ENCODE results near the gene POP7. TPM values are rescaled to one million over a fixed set of nuclear protein-coding genes. Genes with fewer than 3 reads are reported as not detected.

The POP7 gene
- polyA plus RNA-seq, 1 donor from 2014 or later, result 92.1 TPM

DNA sequence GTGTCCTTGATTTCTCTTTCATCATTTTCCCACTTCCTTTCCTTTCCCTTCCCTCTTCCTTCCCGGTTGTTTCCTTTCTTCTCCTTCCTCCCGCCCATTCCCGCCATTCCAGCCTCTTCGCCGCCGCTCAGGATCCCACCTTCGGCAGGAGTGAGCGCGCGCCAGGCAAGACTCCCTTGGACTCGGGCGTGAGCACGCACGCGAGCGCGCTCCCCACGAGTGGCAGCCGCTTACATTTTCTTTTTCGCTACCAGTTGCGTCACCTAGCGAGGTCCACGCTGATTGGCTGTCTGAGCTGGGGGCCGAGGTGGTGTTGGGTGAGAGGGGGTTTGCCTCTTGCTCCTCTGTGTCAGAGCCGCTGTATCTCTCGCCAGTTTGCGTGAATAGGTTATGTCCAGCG lies 39.3 kb downstream of the POP7 start:
- no peaks in the 10 kb centered on the region for H3F3A ChIP-seq (ENCODE audit: insufficient read depth, low read length, poor library complexity, severe bottlenecking)
- no peaks in the 10 kb centered on the region for H4K20me1 ChIP-seq (ENCODE audit: insufficient read depth)
- no peak overlapping the region for H3K9ac ChIP-seq (ENCODE audit: low read length)
- H3K27me3 ChIP-seq (ENCODE audit: insufficient read depth, low read depth, low read length), result no peaks in the 10 kb centered on the region
- no peaks in the 10 kb centered on the region for H3K9me2 ChIP-seq (ENCODE audit: insufficient read depth, low read length)
- no peak overlapping the region for H3K4me2 ChIP-seq (ENCODE audit: low read length)
- H3K4me3 ChIP-seq (ENCODE audit: low read length), result no peak overlapping the region
- H3K79me2 ChIP-seq (replicated peaks; ENCODE audit: insufficient read depth, low read length), result no peaks in the 10 kb centered on the region
- no peaks in the 10 kb centered on the region for H3K36me3 ChIP-seq (ENCODE audit: insufficient read depth, low read length)
- no peaks in the 10 kb centered on the region for H3K9me3 ChIP-seq (ENCODE audit: low read length)
- no peak for TF ChIP-seq MXI1 (conservative IDR thresholded peaks at IDR 0.05; ENCODE audit: poor library complexity, severe bottlenecking)
- TF ChIP-seq, protein P1, sequence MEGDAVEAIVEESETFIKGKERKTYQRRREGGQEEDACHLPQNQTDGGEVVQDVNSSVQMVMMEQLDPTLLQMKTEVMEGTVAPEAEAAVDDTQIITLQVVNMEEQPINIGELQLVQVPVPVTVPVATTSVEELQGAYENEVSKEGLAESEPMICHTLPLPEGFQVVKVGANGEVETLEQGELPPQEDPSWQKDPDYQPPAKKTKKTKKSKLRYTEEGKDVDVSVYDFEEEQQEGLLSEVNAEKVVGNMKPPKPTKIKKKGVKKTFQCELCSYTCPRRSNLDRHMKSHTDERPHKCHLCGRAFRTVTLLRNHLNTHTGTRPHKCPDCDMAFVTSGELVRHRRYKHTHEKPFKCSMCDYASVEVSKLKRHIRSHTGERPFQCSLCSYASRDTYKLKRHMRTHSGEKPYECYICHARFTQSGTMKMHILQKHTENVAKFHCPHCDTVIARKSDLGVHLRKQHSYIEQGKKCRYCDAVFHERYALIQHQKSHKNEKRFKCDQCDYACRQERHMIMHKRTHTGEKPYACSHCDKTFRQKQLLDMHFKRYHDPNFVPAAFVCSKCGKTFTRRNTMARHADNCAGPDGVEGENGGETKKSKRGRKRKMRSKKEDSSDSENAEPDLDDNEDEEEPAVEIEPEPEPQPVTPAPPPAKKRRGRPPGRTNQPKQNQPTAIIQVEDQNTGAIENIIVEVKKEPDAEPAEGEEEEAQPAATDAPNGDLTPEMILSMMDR (IDR thresholded peaks at IDR 0.05; ENCODE audit: poor library complexity, severe bottlenecking), result no peak
- no peak for TF ChIP-seq RAD21 (conservative IDR thresholded peaks at IDR 0.05)
- no peak for TF ChIP-seq SMC3 (conservative IDR thresholded peaks at IDR 0.05; ENCODE audit: poor library complexity)
- no peak for TF ChIP-seq TAF1 (IDR thresholded peaks at IDR 0.05; ENCODE audit: low read depth)
- no peak for TF ChIP-seq EZH2 (IDR thresholded peaks at IDR 0.05; ENCODE audit: borderline replicate concordance, insufficient read depth, low read length, poor library complexity, severe bottlenecking)
- no peak for TF ChIP-seq EP300 (conservative IDR thresholded peaks at IDR 0.05; ENCODE audit: poor library complexity, severe bottlenecking)
- TF ChIP-seq, protein P2, sequence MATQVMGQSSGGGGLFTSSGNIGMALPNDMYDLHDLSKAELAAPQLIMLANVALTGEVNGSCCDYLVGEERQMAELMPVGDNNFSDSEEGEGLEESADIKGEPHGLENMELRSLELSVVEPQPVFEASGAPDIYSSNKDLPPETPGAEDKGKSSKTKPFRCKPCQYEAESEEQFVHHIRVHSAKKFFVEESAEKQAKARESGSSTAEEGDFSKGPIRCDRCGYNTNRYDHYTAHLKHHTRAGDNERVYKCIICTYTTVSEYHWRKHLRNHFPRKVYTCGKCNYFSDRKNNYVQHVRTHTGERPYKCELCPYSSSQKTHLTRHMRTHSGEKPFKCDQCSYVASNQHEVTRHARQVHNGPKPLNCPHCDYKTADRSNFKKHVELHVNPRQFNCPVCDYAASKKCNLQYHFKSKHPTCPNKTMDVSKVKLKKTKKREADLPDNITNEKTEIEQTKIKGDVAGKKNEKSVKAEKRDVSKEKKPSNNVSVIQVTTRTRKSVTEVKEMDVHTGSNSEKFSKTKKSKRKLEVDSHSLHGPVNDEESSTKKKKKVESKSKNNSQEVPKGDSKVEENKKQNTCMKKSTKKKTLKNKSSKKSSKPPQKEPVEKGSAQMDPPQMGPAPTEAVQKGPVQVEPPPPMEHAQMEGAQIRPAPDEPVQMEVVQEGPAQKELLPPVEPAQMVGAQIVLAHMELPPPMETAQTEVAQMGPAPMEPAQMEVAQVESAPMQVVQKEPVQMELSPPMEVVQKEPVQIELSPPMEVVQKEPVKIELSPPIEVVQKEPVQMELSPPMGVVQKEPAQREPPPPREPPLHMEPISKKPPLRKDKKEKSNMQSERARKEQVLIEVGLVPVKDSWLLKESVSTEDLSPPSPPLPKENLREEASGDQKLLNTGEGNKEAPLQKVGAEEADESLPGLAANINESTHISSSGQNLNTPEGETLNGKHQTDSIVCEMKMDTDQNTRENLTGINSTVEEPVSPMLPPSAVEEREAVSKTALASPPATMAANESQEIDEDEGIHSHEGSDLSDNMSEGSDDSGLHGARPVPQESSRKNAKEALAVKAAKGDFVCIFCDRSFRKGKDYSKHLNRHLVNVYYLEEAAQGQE (IDR thresholded peaks at IDR 0.05; ENCODE audit: borderline replicate concordance), result no peak
- no peak for TF ChIP-seq POLR2AphosphoS5 (IDR thresholded peaks at IDR 0.05)
- no peak overlapping the region for H2AFZ ChIP-seq (ENCODE audit: low read depth, low read length)
- H3K27ac ChIP-seq (ENCODE audit: low read length), result no peak overlapping the region

DNA sequence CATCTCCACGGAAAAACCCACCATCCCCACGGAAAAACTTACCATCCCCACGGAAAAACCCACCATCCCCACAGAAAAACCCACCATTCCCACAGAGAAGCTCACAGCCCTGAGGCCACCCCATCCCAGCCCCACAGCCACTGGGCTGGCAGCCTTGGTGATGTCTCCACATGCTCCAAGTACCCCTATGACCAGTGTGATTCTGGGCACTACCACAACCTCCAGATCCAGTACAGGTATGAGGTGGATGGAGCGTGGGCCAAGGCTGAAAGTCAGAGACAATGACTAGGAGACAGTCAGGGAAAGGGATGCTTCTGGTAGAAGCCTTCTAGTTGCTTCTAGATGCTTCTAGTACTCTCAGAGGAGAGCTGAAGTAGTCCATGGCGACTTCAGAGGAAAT lies 47.1 kb downstream of the POP7 start:
- no peak overlapping the region for H3K4me3 ChIP-seq (ENCODE audit: low read length)
- H4K20me1 ChIP-seq (ENCODE audit: insufficient read depth), result no peaks in the 10 kb centered on the region
- H3K9ac ChIP-seq (ENCODE audit: low read length), result no peak overlapping the region
- TF ChIP-seq, protein P2 (IDR thresholded peaks at IDR 0.05; ENCODE audit: borderline replicate concordance), result no peak
- TF ChIP-seq EP300 (conservative IDR thresholded peaks at IDR 0.05; ENCODE audit: poor library complexity, severe bottlenecking) (no peak), EZH2 (IDR thresholded peaks at IDR 0.05; ENCODE audit: borderline replicate concordance, insufficient read depth, low read length, poor library complexity, severe bottlenecking) (no peak), TAF1 (IDR thresholded peaks at IDR 0.05; ENCODE audit: low read depth) (no peak), POLR2AphosphoS5 (IDR thresholded peaks at IDR 0.05) (no peak), MXI1 (conservative IDR thresholded peaks at IDR 0.05; ENCODE audit: poor library complexity, severe bottlenecking) (no peak), SMC3 (conservative IDR thresholded peaks at IDR 0.05; ENCODE audit: poor library complexity) (no peak), RAD21 (conservative IDR thresholded peaks at IDR 0.05) (no peak)
- TF ChIP-seq, protein P1 (IDR thresholded peaks at IDR 0.05; ENCODE audit: poor library complexity, severe bottlenecking), result no peak
- H3K9me2 ChIP-seq (ENCODE audit: insufficient read depth, low read length), result no peaks in the 10 kb centered on the region
- no peaks in the 10 kb centered on the region for H3K79me2 ChIP-seq (replicated peaks; ENCODE audit: insufficient read depth, low read length)
- no peak overlapping the region for H2AFZ ChIP-seq (ENCODE audit: low read depth, low read length)
- H3K27me3 ChIP-seq (ENCODE audit: insufficient read depth, low read depth, low read length), result no peaks in the 10 kb centered on the region
- H3F3A ChIP-seq (ENCODE audit: insufficient read depth, low read length, poor library complexity, severe bottlenecking), result no peaks in the 10 kb centered on the region
- H3K27ac ChIP-seq (ENCODE audit: low read length), result no peak overlapping the region
- no peaks in the 10 kb centered on the region for H3K9me3 ChIP-seq (ENCODE audit: low read length)
- H3K4me2 ChIP-seq (ENCODE audit: low read length), result no peak overlapping the region
- H3K36me3 ChIP-seq (ENCODE audit: insufficient read depth, low read length), result no peaks in the 10 kb centered on the region
